Mesendoderm (in vitro differentiated cells): ENCODE measurements around the gene FUT8.

Experiments used
- DNase-seq: peaks from one replicate; pipeline ENCODE4 v3.0.0; 2013
- H2AK5ac ChIP-seq: 2 replicates; pipeline ENCODE4 v1.6.1; 2013; ENCODE audit warnings: low read length, inconsistent platforms
- H2BK120ac ChIP-seq: 2 replicates; pipeline ENCODE4 v1.6.1; 2013; ENCODE audit warnings: low read depth, mild to moderate bottlenecking, low read length, moderate library complexity, mixed read lengths
- H2BK15ac ChIP-seq: replicated peaks from 2 replicates; pipeline ENCODE4 v1.6.1; 2013; ENCODE audit warnings: low read depth, mild to moderate bottlenecking, moderate library complexity
- H2BK5ac ChIP-seq: 2 replicates; pipeline ENCODE4 v1.6.1; 2013; ENCODE audit warnings: low read length, inconsistent platforms
- H3K18ac ChIP-seq: 2 replicates; pipeline ENCODE4 v1.6.1; 2013; ENCODE audit warnings: mild to moderate bottlenecking, low read length, mixed read lengths
- H3K23ac ChIP-seq: one replicate; pipeline ENCODE4 v1.6.1; 2013; ENCODE audit warnings: low read length
- H3K27ac ChIP-seq: 2 replicates; pipeline ENCODE4 v1.5.1; 2013; ENCODE audit warnings: low read depth, mild to moderate bottlenecking, inconsistent platforms, low read length, moderate library complexity
- H3K27me3 ChIP-seq: 2 replicates; pipeline ENCODE4 v1.6.1; 2013; ENCODE audit warnings: low read length, control low read depth, mild to moderate bottlenecking, inconsistent platforms; ENCODE audit not compliant: insufficient read depth, poor library complexity
- H3K36me3 ChIP-seq: 2 replicates; pipeline ENCODE4 v1.6.1; 2013; ENCODE audit warnings: low read length, inconsistent platforms; ENCODE audit not compliant: control insufficient read depth, insufficient read depth
- H3K4ac ChIP-seq: one replicate; pipeline ENCODE4 v1.6.1; 2013; ENCODE audit warnings: low read depth, mild to moderate bottlenecking, low read length, moderate library complexity
- H3K4me1 ChIP-seq: 2 replicates; pipeline ENCODE4 v1.6.1; 2013; ENCODE audit warnings: low read depth, low read length, inconsistent platforms; ENCODE audit not compliant: control insufficient read depth
- H3K4me2 ChIP-seq: 2 replicates; pipeline ENCODE4 v1.6.1; 2013; ENCODE audit warnings: low read length
- H3K4me3 ChIP-seq: 2 replicates; pipeline ENCODE4 v1.5.1; 2013; ENCODE audit warnings: mild to moderate bottlenecking, low read length
- H3K56ac ChIP-seq: one replicate; pipeline ENCODE4 v1.6.1; 2013; ENCODE audit warnings: low read length
- H3K79me1 ChIP-seq: 2 replicates; pipeline ENCODE4 v1.6.1; 2013; ENCODE audit warnings: low read length, inconsistent platforms
- H3K79me2 ChIP-seq: 2 replicates; pipeline ENCODE4 v1.6.1; 2013; ENCODE audit warnings: mild to moderate bottlenecking, low read length; ENCODE audit not compliant: control insufficient read depth, insufficient read depth
- H3K9ac ChIP-seq: 2 replicates; pipeline ENCODE4 v1.6.1; 2013; ENCODE audit warnings: low read length, inconsistent platforms
- H4K5ac ChIP-seq: one replicate; pipeline ENCODE4 v1.6.1; 2013; ENCODE audit warnings: low read length
- H4K8ac ChIP-seq: one replicate; pipeline ENCODE4 v1.6.1; 2013; ENCODE audit warnings: low read depth, mild to moderate bottlenecking, control low read depth, low read length, moderate library complexity
- WGBS: extraction: QIAGEN DNeasy Blood & Tissue Kit; methylation state at CpG from one replicate; pipeline ENCODE4 v1.1.7; 2013; ENCODE audit warnings: low lambda C conversion rate, missing lambda C conversion rate; ENCODE audit not compliant: insufficient coverage; ENCODE audit errors: extremely low coverage; 5-methylcytosine and 5-hydroxymethylcytosine counted together

The FUT8 gene

GRCh38 chr14:65720171-65720570 is 307.6 kb downstream of the FUT8 start:
- H3K79me1 ChIP-seq, result no peaks in the 10 kb centered on the region
- H3K4me2 ChIP-seq, result no peak overlapping the region
- H3K18ac ChIP-seq, result no peak overlapping the region
- no peak overlapping the region for H3K27ac ChIP-seq
- H2BK5ac ChIP-seq, result no peak overlapping the region
- H3K23ac ChIP-seq, result no peak overlapping the region
- H3K9ac ChIP-seq, result no peak overlapping the region
- H2BK120ac ChIP-seq, result no peak overlapping the region
- no CpG with 5 or more reads among the region's 1 CpG for WGBS
- H3K4me1 ChIP-seq, result no peaks in the 10 kb centered on the region
- no peak overlapping the region for H2AK5ac ChIP-seq
- H3K4ac ChIP-seq, result no peak overlapping the region
- H2BK15ac ChIP-seq, result no peak overlapping the region
- no peak overlapping the region for H3K56ac ChIP-seq
- no peaks in the 10 kb centered on the region for H3K27me3 ChIP-seq
- H3K79me2 ChIP-seq, result no peaks in the 10 kb centered on the region
- H3K4me3 ChIP-seq, result no peak overlapping the region
- no peak for DNase-seq
- no peak overlapping the region for H4K8ac ChIP-seq
- H3K36me3 ChIP-seq, result no peaks in the 10 kb centered on the region
- H4K5ac ChIP-seq, result no peak overlapping the region

GRCh38 chr14:65720743-65721142 is 308.2 kb downstream of the FUT8 start:
- Histone ChIP-seq H3K4me2 (no peak overlapping the region), H3K4ac (no peak overlapping the region), H2BK5ac (no peak overlapping the region), H3K27ac (no peak overlapping the region), H2BK15ac (no peak overlapping the region), H2BK120ac (no peak overlapping the region), H4K5ac (no peak overlapping the region), H3K56ac (no peak overlapping the region), H3K9ac (no peak overlapping the region), H3K36me3 (no peaks in the 10 kb centered on the region), H3K4me3 (no peak overlapping the region), H3K79me2 (no peaks in the 10 kb centered on the region), H3K79me1 (no peaks in the 10 kb centered on the region), H3K27me3 (no peaks in the 10 kb centered on the region), H4K8ac (no peak overlapping the region), H3K18ac (no peak overlapping the region), H3K23ac (no peak overlapping the region), H2AK5ac (no peak overlapping the region), H3K4me1 (no peaks in the 10 kb centered on the region)
- no peak for DNase-seq
- no CpG with 5 or more reads among the region's 5 CpGs for WGBS

GRCh38 chr14:65723348-65723747 is 310.8 kb downstream of the FUT8 start:
- Histone ChIP-seq H3K4me2 (no peak overlapping the region), H3K4me1 (no peaks in the 10 kb centered on the region), H3K23ac (no peak overlapping the region), H3K4me3 (no peak overlapping the region), H3K9ac (no peak overlapping the region), H4K8ac (no peak overlapping the region), H3K4ac (no peak overlapping the region), H2BK15ac (no peak overlapping the region), H3K18ac (no peak overlapping the region), H3K79me2 (no peaks in the 10 kb centered on the region), H2BK5ac (no peak overlapping the region), H3K36me3 (no peaks in the 10 kb centered on the region), H3K27ac (no peak overlapping the region), H3K79me1 (no peaks in the 10 kb centered on the region), H2AK5ac (no peak overlapping the region), H3K27me3 (no peaks in the 10 kb centered on the region), H4K5ac (no peak overlapping the region), H3K56ac (no peak overlapping the region), H2BK120ac (no peak overlapping the region)
- DNase-seq, result no peak
- no CpG with 5 or more reads among the region's 3 CpGs for whole genome bisulfite sequencing

- Histone ChIP-seq H3K27ac (no peak overlapping the region), H2BK120ac (no peak overlapping the region), H3K18ac (no peak overlapping the region), H2AK5ac (no peak overlapping the region), H3K36me3 (no peaks in the 10 kb centered on the region), H4K8ac (no peak overlapping the region), H3K9ac (no peak overlapping the region), H3K4ac (no peak overlapping the region), H2BK5ac (no peak overlapping the region), H3K79me2 (no peaks in the 10 kb centered on the region), H3K56ac (no peak overlapping the region), H3K27me3 (no peaks in the 10 kb centered on the region), H4K5ac (no peak overlapping the region), H3K4me1 (no peaks in the 10 kb centered on the region), H3K23ac (no peak overlapping the region), H2BK15ac (no peak overlapping the region), H3K4me2 (no peak overlapping the region), H3K4me3 (no peak overlapping the region), H3K79me1 (no peaks in the 10 kb centered on the region)
- no peak for DNase-seq
- no CpG with 5 or more reads among the region's 3 CpGs for WGBS
These were observed 316.1 kb downstream of the FUT8 start for GRCh38 chr14:65728604-65729003.

- Histone ChIP-seq H3K36me3 (no peaks in the 10 kb centered on the region), H3K79me2 (no peaks in the 10 kb centered on the region), H3K9ac (no peak overlapping the region), H3K4ac (no peak overlapping the region), H3K23ac (no peak overlapping the region), H4K8ac (no peak overlapping the region), H4K5ac (no peak overlapping the region), H3K4me3 (no peak overlapping the region), H2BK120ac (no peak overlapping the region), H3K79me1 (no peaks in the 10 kb centered on the region), H2BK15ac (no peak overlapping the region), H3K56ac (no peak overlapping the region), H2AK5ac (no peak overlapping the region), H3K4me1 (no peaks in the 10 kb centered on the region), H3K27me3 (no peaks in the 10 kb centered on the region), H3K18ac (no peak overlapping the region), H2BK5ac (no peak overlapping the region), H3K27ac (no peak overlapping the region), H3K4me2 (no peak overlapping the region)
- no CpG with 5 or more reads among the region's 5 CpGs for WGBS
- no peak for DNase-seq
These were observed 317.0 kb downstream of the FUT8 start for GRCh38 chr14:65729566-65729965.

- Histone ChIP-seq H2BK120ac (no peak overlapping the region), H3K4me3 (no peak overlapping the region), H3K27ac (no peak overlapping the region), H3K4me1 (no peaks in the 10 kb centered on the region), H3K4me2 (no peak overlapping the region), H2BK15ac (no peak overlapping the region), H2AK5ac (no peak overlapping the region), H3K36me3 (no peaks in the 10 kb centered on the region), H3K56ac (no peak overlapping the region), H4K5ac (no peak overlapping the region), H3K27me3 (no peaks in the 10 kb centered on the region), H3K9ac (no peak overlapping the region), H3K4ac (no peak overlapping the region), H3K79me1 (no peaks in the 10 kb centered on the region), H4K8ac (no peak overlapping the region), H3K23ac (no peak overlapping the region), H2BK5ac (no peak overlapping the region), H3K18ac (no peak overlapping the region), H3K79me2 (no peaks in the 10 kb centered on the region)
- DNase-seq, result no peak
- WGBS, result no CpG with 5 or more reads among the region's 2 CpGs
These were observed 319.5 kb downstream of the FUT8 start for GRCh38 chr14:65731933-65732506.
